Thyroid gland (tissue), 4 donors: Measurements from ENCODE around the gene GAL3ST2.

Source experiments
- CTCF ChIP-seq, 6 experiments: fragments of 200-600 bp in 3 of 6; fragments of 450-650 bp in 3 of 6; sonication (generic) in 3 of 6; IDR thresholded peaks; one replicate each; pipeline ENCODE4 v1.5.1; 2016 to 2019; ENCODE audit warnings: antibody characterized with exemption in 6 of 6, mild to moderate bottlenecking in 2 of 6, inconsistent platforms in 1 of 6, moderate library complexity in 1 of 6
- POLR2A ChIP-seq, 2 donors: fragments of 450-650 bp; IDR thresholded peaks; one replicate each; pipeline ENCODE4 v1.6.1; 2017; ENCODE audit warnings: antibody characterized with exemption in 2 of 2, mild to moderate bottlenecking in 2 of 2, moderate library complexity in 1 of 2

DNA sequence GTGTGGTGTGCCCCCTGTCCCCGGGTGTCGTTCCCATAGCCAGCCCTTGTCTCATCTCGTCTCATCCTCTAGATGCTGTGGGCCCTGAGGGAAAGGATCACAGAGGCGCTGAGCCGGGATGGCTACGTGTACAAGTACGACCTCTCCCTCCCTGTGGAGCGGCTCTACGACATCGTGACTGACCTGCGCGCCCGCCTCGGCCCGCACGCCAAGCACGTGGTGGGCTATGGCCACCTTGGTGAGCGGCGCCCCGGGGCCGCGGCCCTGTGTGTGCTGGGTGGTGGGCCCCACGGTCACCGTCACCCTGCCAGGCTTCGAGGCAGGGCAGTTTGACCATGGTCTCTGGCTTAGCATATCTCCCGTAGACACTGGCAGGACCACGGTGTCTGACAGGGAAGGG lies 20.8 kb upstream of the GAL3ST2 start:
- TF ChIP-seq CTCF (IDR thresholded peaks at IDR 0.05) = no peak
- TF ChIP-seq POLR2A (IDR thresholded peaks at IDR 0.05) = no peak
